Measurements from ENCODE around the gene DDX39A. TPM values are rescaled to one million over a fixed set of nuclear protein-coding genes. Genes with fewer than 3 reads are reported as not detected.
A peak's percentile ranks its signal among the peaks of the same experiment; 100 is the strongest.
"Not testable (repeated sequence)": the region's sequence is repeated elsewhere in the genome, so short reads cannot be mapped to it uniquely, and the experiment has no call there.

Gene DDX39A
- polyA plus RNA-seq, 4 donors = 47.7 to 64.8 (median 55.1) TPM

DNA sequence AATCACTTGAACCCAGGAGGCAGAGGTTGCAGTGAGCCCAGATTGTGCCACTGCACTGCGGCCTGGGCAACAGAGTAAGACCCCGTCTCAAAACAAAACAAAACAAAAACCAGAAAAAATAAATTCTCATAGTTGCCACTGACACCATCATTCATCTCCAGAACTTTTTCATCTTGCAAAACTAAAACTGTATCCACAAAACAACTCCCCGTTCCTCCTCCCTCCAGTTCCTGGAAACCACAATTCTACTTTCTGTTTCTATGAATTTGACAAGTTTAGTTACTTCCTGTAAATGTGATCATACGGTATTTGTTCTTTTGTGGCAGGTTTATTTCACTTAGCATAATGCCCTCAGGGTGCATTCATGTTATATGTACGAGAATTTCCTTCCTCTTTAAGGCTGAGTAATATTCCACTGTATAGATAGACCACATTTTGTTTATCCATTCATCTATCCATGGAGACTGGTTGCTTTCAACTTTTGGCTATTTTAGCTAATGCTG is 51.1 kb downstream of the DDX39A start:
- DNase-seq (ENCODE audit: low read depth in 4 of 4, low spot score in 3 of 4) = no peak

GRCh38 chr19:14367016-14367415 is 52.1 kb downstream of the DDX39A start:
- DNase-seq (ENCODE audit: low read depth in 4 of 4, low spot score in 3 of 4) = no peak

DNA sequence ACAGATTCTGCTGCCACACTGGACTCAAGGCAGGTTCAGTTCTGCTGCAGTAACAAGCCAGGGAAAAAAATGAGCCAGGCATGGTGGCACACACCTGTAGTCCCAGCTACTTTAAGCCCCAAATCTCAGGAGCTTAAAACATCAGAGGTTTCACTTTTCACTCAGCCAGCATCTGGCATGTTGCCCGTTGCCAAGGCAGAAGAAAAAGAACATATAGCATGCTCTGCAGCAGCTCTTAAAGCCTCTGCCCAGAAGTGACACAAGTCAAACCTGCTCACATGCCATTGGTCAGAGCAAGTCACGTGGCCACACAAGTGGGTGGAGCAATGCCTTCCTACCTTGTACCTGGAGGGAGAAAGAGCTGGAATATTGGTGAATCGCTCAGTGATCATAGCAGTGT is 52.6 kb downstream of the DDX39A start:
- DNase-seq (ENCODE audit: low read depth in 4 of 4, low spot score in 3 of 4) = peak in 2 of 4 donors; percentile 46 to 52

DNA sequence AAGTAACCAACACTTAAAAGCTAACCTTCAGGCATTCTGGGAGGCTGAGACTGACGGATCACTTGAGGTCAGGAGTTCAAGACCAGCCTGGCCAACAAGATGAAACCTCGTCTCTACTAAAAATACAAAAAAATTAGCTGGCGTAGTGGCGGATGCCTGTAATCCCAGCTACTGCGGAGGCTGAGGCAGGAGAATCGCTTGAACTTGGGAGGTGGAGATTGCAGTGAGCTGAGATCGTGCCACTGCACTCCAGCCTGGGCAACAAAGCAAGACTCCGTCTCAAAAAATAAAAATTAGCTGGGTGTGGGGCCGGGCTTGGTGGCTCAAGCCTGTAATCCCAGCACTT is 55.1 kb downstream of the DDX39A start:
- not testable (repeated sequence) for DNase-seq (ENCODE audit: low read depth in 4 of 4, low spot score in 3 of 4)

DNA sequence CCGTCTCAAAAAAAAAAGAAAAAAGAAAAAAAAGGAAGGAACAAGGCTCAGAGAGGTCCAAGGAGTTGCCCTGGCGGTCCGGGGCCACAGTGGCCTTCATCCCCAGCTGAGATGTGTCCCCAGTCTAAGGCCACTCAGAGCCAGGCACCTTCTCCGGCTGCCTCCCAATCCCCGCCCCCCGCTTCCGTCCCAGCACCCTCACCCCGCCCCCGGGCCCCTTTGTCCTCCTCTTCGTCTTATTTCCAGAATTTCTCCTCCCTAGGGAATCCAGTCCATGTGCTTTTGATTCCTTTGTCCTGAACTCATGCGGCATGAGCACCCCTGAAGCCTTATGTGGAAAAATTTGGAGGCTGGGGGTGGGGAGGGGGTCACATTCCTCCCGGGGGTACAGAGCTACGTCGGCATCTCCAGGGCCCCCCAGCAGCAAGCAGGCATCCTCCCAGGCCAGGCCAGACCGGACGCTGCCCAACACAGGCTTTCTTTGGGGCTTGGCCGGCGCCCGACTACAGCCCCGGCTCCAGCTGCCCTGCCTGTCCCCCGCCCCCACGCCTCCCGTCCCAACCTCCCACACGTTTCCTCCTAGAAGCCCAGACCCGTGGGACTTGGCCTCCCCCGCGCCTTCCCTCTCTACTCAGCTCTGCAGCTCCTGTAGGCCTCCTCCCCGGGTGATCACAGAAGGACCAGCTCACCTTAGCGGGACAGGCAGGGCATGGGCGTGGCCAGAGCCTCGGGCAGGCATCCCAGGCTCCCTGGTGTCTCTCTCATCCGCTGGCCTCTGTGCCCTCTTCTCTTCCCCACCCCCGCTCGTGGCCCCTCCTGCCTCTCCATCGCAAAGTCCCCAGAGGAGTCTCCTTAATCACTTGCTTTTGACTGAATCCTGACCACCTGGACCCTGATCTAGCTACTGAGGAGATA is 55.7 kb downstream of the DDX39A start:
- DNase-seq (ENCODE audit: low read depth in 4 of 4, low spot score in 3 of 4) = peak; percentile 68 to 85 (median 74)

- DNase-seq (ENCODE audit: low read depth in 4 of 4, low spot score in 3 of 4) = no peak
These were observed 57.3 kb downstream of the DDX39A start for GRCh38 chr19:14361824-14362223.

Other genes starting within 250 kb of the DDX39A start
- 10 to 100 TPM; 34.3 to 45.4 (median 38.1) TPM for gene ADGRL1, start 213.2 kb downstream of the DDX39A start, polyA plus RNA-seq (ENCODE audit: insufficient read length in 4 of 4)
- 10 to 100 TPM; 18.8 to 25.1 (median 21.5) TPM for gene ADGRE5, start 37.9 kb downstream of the DDX39A start, polyA plus RNA-seq (ENCODE audit: insufficient read length in 4 of 4)
- gene PKN1, start 14.0 kb upstream of the DDX39A start, polyA plus RNA-seq (ENCODE audit: insufficient read length in 4 of 4) = 100 to 1,000 TPM in 1 of 4 donors, 10 to 100 TPM in 3; 81.0 to 109 (median 83.2) TPM
- 1 to 10 TPM; 3.9 to 5.8 (median 4.8) TPM for gene PTGER1, start 56.0 kb upstream of the DDX39A start, polyA plus RNA-seq (ENCODE audit: insufficient read length in 4 of 4)
- 10 to 100 TPM; 67.1 to 95.9 (median 70.2) TPM for gene GIPC1, start 76.8 kb upstream of the DDX39A start, polyA plus RNA-seq (ENCODE audit: insufficient read length in 4 of 4)
- gene DNAJB1, start 99.1 kb upstream of the DDX39A start, polyA plus RNA-seq (ENCODE audit: insufficient read length in 4 of 4) = 100 to 1,000 TPM; 103 to 111 (median 108) TPM
- gene TECR, start 110.3 kb upstream of the DDX39A start, polyA plus RNA-seq (ENCODE audit: insufficient read length in 4 of 4) = 100 to 1,000 TPM; 137 to 174 (median 150) TPM
- gene NDUFB7, start 152.7 kb upstream of the DDX39A start, polyA plus RNA-seq (ENCODE audit: insufficient read length in 4 of 4) = 100 to 1,000 TPM in 1 of 4 donors, 10 to 100 TPM in 3; 87.3 to 124 (median 93.3) TPM
- under 1 TPM in 3 of 4 donors, not detected in 1; 0.08 to 0.24 (median 0.22) TPM for gene CLEC17A, start 163.7 kb upstream of the DDX39A start, polyA plus RNA-seq (ENCODE audit: insufficient read length in 4 of 4)